K562 (cell line): ENCODE data around the gene NCOA4. TPM values are rescaled to one million over a fixed set of nuclear protein-coding genes. Genes with fewer than 3 reads are reported as not detected.
A peak's percentile ranks its signal among the peaks of the same experiment; 100 is the strongest.

ENCODE experiments used
- BCL6 ChIP-seq: fragments of 250-450 bp; sonication (Bioruptor Pico); IDR thresholded peaks from 2 replicates; pipeline ENCODE4 v1.4.0; 2020
- CBFA2T2 ChIP-seq: fragments of 450-650 bp; conservative IDR thresholded peaks from 2 replicates; pipeline ENCODE4 v1.6.1; 2017; ENCODE audit warnings: mild to moderate bottlenecking
- CHCHD3 ChIP-seq: fragments of 250-450 bp; sonication (Bioruptor Pico); IDR thresholded peaks from 2 replicates; pipeline ENCODE4 v2.1.2; 2022; ENCODE audit warnings: mild to moderate bottlenecking
- CREB1 ChIP-seq, 2 experiments: sonication (generic) in 1 of 2; formaldehyde crosslinking in 1 of 2; IDR thresholded peaks; 2 replicates each; pipeline versions ENCODE4 v1.6.1 to v1.8.0; 2012 to 2022; ENCODE audit warnings: inconsistent platforms in 1 of 2, mild to moderate bottlenecking in 1 of 2, missing genetic modification reagents in 1 of 2, moderate library complexity in 1 of 2
- FUS ChIP-seq: fragments of 200-400 bp; formaldehyde crosslinking; optimal IDR thresholded peaks from 2 replicates; pipeline ENCODE3; 2017; ENCODE audit warnings: low read depth, low read length
- HNRNPK ChIP-seq: fragments of 200-400 bp; formaldehyde crosslinking; IDR thresholded peaks from one replicate; pipeline ENCODE4 v1.6.1; 2018; ENCODE audit warnings: mild to moderate bottlenecking, low read depth, low read length; ENCODE audit not compliant: poor library complexity, severe bottlenecking
- NCOA2 ChIP-seq, 2 experiments: fragments of 450-650 bp; IDR thresholded peaks; 2 replicates each; pipeline ENCODE4 v1.6.1; 2018; ENCODE audit warnings: mild to moderate bottlenecking in 2 of 2, moderate library complexity in 1 of 2; ENCODE audit not compliant: partially characterized antibody in 2 of 2
- NEUROD1 ChIP-seq: fragments of 150-350 bp; IDR thresholded peaks from 2 replicates; pipeline ENCODE4 v1.6.1; 2014; ENCODE audit warnings: borderline replicate concordance, low read length, low read depth; ENCODE audit not compliant: partially characterized antibody
- NFIX ChIP-seq: fragments of 250-450 bp; sonication (Bioruptor Pico); IDR thresholded peaks from 2 replicates; pipeline ENCODE4 v1.4.0; 2020; ENCODE audit warnings: low read depth, mild to moderate bottlenecking, moderate library complexity
- NFRKB ChIP-seq: fragments of 450-650 bp; IDR thresholded peaks from 2 replicates; pipeline ENCODE4 v1.6.1; 2016; ENCODE audit warnings: low read depth
- RNF2 ChIP-seq: sonication (generic); IDR thresholded peaks from 2 replicates; pipeline ENCODE4 v1.6.1; 2016
- SAFB2 ChIP-seq: fragments of 200-400 bp; formaldehyde crosslinking; IDR thresholded peaks from 2 replicates; pipeline ENCODE4 v1.6.1; 2018; ENCODE audit warnings: borderline replicate concordance, low read length, low read depth, moderate library complexity; ENCODE audit not compliant: severe bottlenecking
- STAT6 ChIP-seq: sonication (generic); formaldehyde crosslinking; IDR thresholded peaks from 2 replicates; pipeline ENCODE4 v1.8.1; 2023; ENCODE audit warnings: mild to moderate bottlenecking, missing genetic modification reagents
- TAF1 ChIP-seq: IDR thresholded peaks from 2 replicates; pipeline ENCODE4 v1.6.1; 2011; ENCODE audit warnings: mild to moderate bottlenecking, low read length, moderate library complexity; ENCODE audit not compliant: insufficient read depth, control insufficient read depth, severe bottlenecking; ENCODE audit errors: extremely low read depth
- TAF7 ChIP-seq: fragments of 450-650 bp; IDR thresholded peaks from 2 replicates; pipeline ENCODE4 v1.6.1; 2016; ENCODE audit warnings: missing genetic modification characterization, missing compliant biosample characterization
- ZFP36 ChIP-seq: fragments of 150-350 bp; IDR thresholded peaks from 2 replicates; pipeline ENCODE4 v1.6.1; 2018; ENCODE audit warnings: low read length, low read depth; ENCODE audit not compliant: partially characterized antibody
- ZNF239 ChIP-seq: fragments of 250-450 bp; sonication (Bioruptor Pico); IDR thresholded peaks from 2 replicates; pipeline ENCODE4 v1.4.0; 2020; ENCODE audit warnings: mild to moderate bottlenecking
- ZNF644 ChIP-seq: fragments of 200-800 bp; sonication (Bioruptor generic); IDR thresholded peaks from 2 replicates; pipeline ENCODE4 v1.6.1; 2016; ENCODE audit warnings: low read depth, missing genetic modification characterization, missing compliant biosample characterization
- ZNF830 ChIP-seq: fragments of 250-450 bp; sonication (Bioruptor Pico); IDR thresholded peaks from 2 replicates; pipeline ENCODE4 v1.5.0; 2021; ENCODE audit warnings: mild to moderate bottlenecking
- polyA plus RNA-seq, 8 experiments: library from polyadenylated mRNA; depleted of rRNA in 4 of 8; stranded (reverse) in 5 of 8; unstranded in 3 of 8; fragments of >200 nt; fragmentation: Nextera tagmentation in 2 of 8; fragmentation: Illumina TruSeq in 1 of 8; extraction: Ambion mirVana in 2 of 8; extraction: Trizol in 1 of 8; gene quantifications; 2 replicates each; pipeline versions ENCODE4 v1.2.1 to v1.2.3, GENCODE V29; 2011 to 2014; ENCODE audit warnings: inconsistent platforms in 1 of 8, missing spikeins in 1 of 8
- total RNA-seq, 7 experiments: library from RNA; depleted of rRNA in 6 of 7; stranded (reverse); fragments of >200 nt in 6 of 7; fragmentation: Illumina TruSeq in 2 of 7; extraction: Trizol in 2 of 7; gene quantifications; 2 replicates each; pipeline versions ENCODE4 v1.2.1 to v1.2.3, GENCODE V29; 2011 to 2021; ENCODE audit warnings: low replicate concordance in 1 of 7
- TF ChIP-seq, protein P1 (sequence below): fragments of 450-650 bp; IDR thresholded peaks from 2 replicates; pipeline ENCODE4 v1.6.1; 2016
- TF ChIP-seq, protein P2 (sequence below), 2 experiments: fragments of 250-450 bp in 1 of 2; fragments of 450-650 bp in 1 of 2; sonication (Bioruptor Pico) in 1 of 2; IDR thresholded peaks; 2 replicates each; pipeline versions ENCODE4 v1.6.1 to v1.8.0; 2016 to 2021; ENCODE audit warnings: mild to moderate bottlenecking in 2 of 2, moderate library complexity in 2 of 2, missing compliant biosample characterization in 1 of 2, missing genetic modification characterization in 1 of 2

The NCOA4 gene
- total and polyA plus RNA-seq, 9 of the 15 experiments (the other 6 are each of a cell fraction or from before 2014, with no cell fraction given): 89.8 to 283 (median 181) TPM

GRCh38 chr10:46001187-46001756, 29.2 kb downstream of the NCOA4 start (continued):
- no peak for TF ChIP-seq SAFB2
- TF ChIP-seq ZNF830 (CRISPR knock-in tag): no peak
- peak; percentile 91 to 94 for TF ChIP-seq NCOA2 (IDR thresholded peaks at IDR 0.05; ENCODE audit: partially characterized antibody in 2 of 2)
- TF ChIP-seq NFRKB: 0 out of 2 replicates have a peak, but pooled peaks have one; percentile 42
- no peak for TF ChIP-seq HNRNPK
- TF ChIP-seq BCL6 (CRISPR knock-in tag): peak; percentile 90
- peak; percentile 91 for TF ChIP-seq NEUROD1
- TF ChIP-seq ZNF239: peak; percentile 79
- TF ChIP-seq, protein P1, sequence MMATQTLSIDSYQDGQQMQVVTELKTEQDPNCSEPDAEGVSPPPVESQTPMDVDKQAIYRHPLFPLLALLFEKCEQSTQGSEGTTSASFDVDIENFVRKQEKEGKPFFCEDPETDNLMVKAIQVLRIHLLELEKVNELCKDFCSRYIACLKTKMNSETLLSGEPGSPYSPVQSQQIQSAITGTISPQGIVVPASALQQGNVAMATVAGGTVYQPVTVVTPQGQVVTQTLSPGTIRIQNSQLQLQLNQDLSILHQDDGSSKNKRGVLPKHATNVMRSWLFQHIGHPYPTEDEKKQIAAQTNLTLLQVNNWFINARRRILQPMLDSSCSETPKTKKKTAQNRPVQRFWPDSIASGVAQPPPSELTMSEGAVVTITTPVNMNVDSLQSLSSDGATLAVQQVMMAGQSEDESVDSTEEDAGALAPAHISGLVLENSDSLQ: peak; percentile 98
- peak; percentile 93 for TF ChIP-seq RNF2
- TF ChIP-seq NFIX (CRISPR knock-in tag): no peak
- TF ChIP-seq STAT6 (CRISPR knock-in tag): no peak
- peak; percentile 90 for TF ChIP-seq CREB1 (IDR thresholded peaks at IDR 0.05)
- peak; percentile 40 for TF ChIP-seq CREB1 (CRISPR knock-in tag; IDR thresholded peaks at IDR 0.05)
- peak; percentile 30 for TF ChIP-seq TAF1
- TF ChIP-seq FUS: no peak
- TF ChIP-seq CBFA2T2: peak; percentile 100
- TF ChIP-seq ZNF644 (tag): peak; percentile 99
- TF ChIP-seq, protein P2, sequence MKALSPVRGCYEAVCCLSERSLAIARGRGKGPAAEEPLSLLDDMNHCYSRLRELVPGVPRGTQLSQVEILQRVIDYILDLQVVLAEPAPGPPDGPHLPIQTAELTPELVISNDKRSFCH (CRISPR knock-in tag; IDR thresholded peaks at IDR 0.05): no peak
- TF ChIP-seq, protein P2 (tag; IDR thresholded peaks at IDR 0.05): peak; percentile 89
- TF ChIP-seq TAF7 (tag): no peak
- TF ChIP-seq ZFP36: no peak
- no peak for TF ChIP-seq CHCHD3
